ENCODE data around the gene ZNRF1. TPM values are rescaled to one million over a fixed set of nuclear protein-coding genes. Genes with fewer than 3 reads are reported as not detected.

ZNRF1 gene
- total and polyA plus RNA-seq, 2 of the 8 experiments (the other 6 are each of a cell fraction or from before 2014, with no cell fraction given), result 33.5 to 52.9 TPM

Other genes with a start within 250 kb of the ZNRF1 start
- gene FA2H, start 224.2 kb upstream of the ZNRF1 start, total RNA-seq (2021; fragmentation: NEBNext Ultra II Directional; extraction: Animal tissue kit (Norgen Biotek cat#: 25700)), result 1.6 and 2.1 TPM in 2 replicates
- gene FA2H, start 224.2 kb upstream of the ZNRF1 start, polyA plus RNA-seq (2011; rRNA removed), result 2.5 and 3.0 TPM in 2 replicates
- 107 and 124 TPM in 2 replicates for gene WDR59, start 13.9 kb upstream of the ZNRF1 start, total RNA-seq (2021; fragmentation: NEBNext Ultra II Directional; extraction: Animal tissue kit (Norgen Biotek cat#: 25700))
- gene WDR59, start 13.9 kb upstream of the ZNRF1 start, polyA plus RNA-seq (2011; rRNA removed), result 84.2 and 106 TPM in 2 replicates
- gene LDHD, start 117.8 kb downstream of the ZNRF1 start, total RNA-seq (2021; fragmentation: NEBNext Ultra II Directional; extraction: Animal tissue kit (Norgen Biotek cat#: 25700)), result 14.7 and 14.9 TPM in 2 replicates
- 18.2 and 43.1 TPM in 2 replicates for gene LDHD, start 117.8 kb downstream of the ZNRF1 start, polyA plus RNA-seq (2011; rRNA removed)
- gene ZFP1, start 149.5 kb downstream of the ZNRF1 start, total RNA-seq (2021; fragmentation: NEBNext Ultra II Directional; extraction: Animal tissue kit (Norgen Biotek cat#: 25700)), result 11.2 and 12.2 TPM in 2 replicates
- gene ZFP1, start 149.5 kb downstream of the ZNRF1 start, polyA plus RNA-seq (2011; rRNA removed), result 2.2 and 4.0 TPM in 2 replicates
- gene CTRB2, start 208.1 kb downstream of the ZNRF1 start, total RNA-seq (2021; fragmentation: NEBNext Ultra II Directional; extraction: Animal tissue kit (Norgen Biotek cat#: 25700)), result not detected in 2 replicates
- not detected in 2 replicates for gene CTRB2, start 208.1 kb downstream of the ZNRF1 start, polyA plus RNA-seq (2011; rRNA removed)
- not detected in 2 replicates for gene CTRB1, start 220.0 kb downstream of the ZNRF1 start, total RNA-seq (2021; fragmentation: NEBNext Ultra II Directional; extraction: Animal tissue kit (Norgen Biotek cat#: 25700))
- not detected in 2 replicates for gene CTRB1, start 220.0 kb downstream of the ZNRF1 start, polyA plus RNA-seq (2011; rRNA removed)

Data from H1 (cell line).